Right lobe of liver (tissue), 4 donors: ENCODE data around the gene ACAN.

Experiments used
- CTCF ChIP-seq, 4 donors: fragments of 200-600 bp in 3 of 4; fragments of 450-650 bp in 1 of 4; IDR thresholded peaks; one replicate each; pipeline versions ENCODE4 v1.5.1 to v1.8.0; 2016 to 2022; ENCODE audit warnings: antibody characterized with exemption in 4 of 4, mild to moderate bottlenecking in 2 of 4
- POLR2A ChIP-seq: fragments of 450-650 bp; IDR thresholded peaks from one replicate; pipeline ENCODE4 v1.6.1; 2017; ENCODE audit warnings: antibody characterized with exemption, mild to moderate bottlenecking
- donor health status: DM: no; HTN: no; CAD: no.
- donor health status: DM: no; HTN: no; CAD: no.
- donor health status: DM: no; HTN: yes; CAD: no.

GRCh38 chr15:88911766-88912118, 108.5 kb downstream of the ACAN start:
- TF ChIP-seq CTCF (IDR thresholded peaks at IDR 0.05) (no peak), POLR2A (no peak)
